HG03571 (cell line): Measurements from ENCODE around the gene PTK7.
"Not testable (repeated sequence)": the region's sequence is repeated elsewhere in the genome, so short reads cannot be mapped to it uniquely, and the experiment has no call there.

Experiments used
- ATAC-seq: cut with Tn5 transposase; IDR thresholded peaks from one replicate; pipeline ENCODE4 v1.9.1; 2021; ENCODE audit not compliant: unreplicated experiment

Gene PTK7

GRCh38 chr6:43113431-43114260 is 37.5 kb downstream of the PTK7 start:
- no peak for ATAC-seq

GRCh38 chr6:43115365-43115764 is 39.3 kb downstream of the PTK7 start:
- ATAC-seq: no peak

- not testable (repeated sequence) for ATAC-seq
Measured at GRCh38 chr6:43117466-43117865, 41.4 kb downstream of the PTK7 start.

GRCh38 chr6:43119482-43119881 is 43.4 kb downstream of the PTK7 start:
- no peak for ATAC-seq

GRCh38 chr6:43120101-43120763 is 44.1 kb downstream of the PTK7 start:
- no peak for ATAC-seq

GRCh38 chr6:43120944-43121913 is 45.1 kb downstream of the PTK7 start:
- ATAC-seq: no peak

- ATAC-seq: no peak
Measured at GRCh38 chr6:43122146-43122545, 46.0 kb downstream of the PTK7 start.

- ATAC-seq: no peak
Measured at GRCh38 chr6:43123461-43124314, 47.6 kb downstream of the PTK7 start.

GRCh38 chr6:43124481-43124880 is 48.4 kb downstream of the PTK7 start:
- no peak for ATAC-seq

- ATAC-seq: no peak
Measured at GRCh38 chr6:43125119-43125518, 49.0 kb downstream of the PTK7 start.

GRCh38 chr6:43125555-43125954 is 49.4 kb downstream of the PTK7 start:
- no peak for ATAC-seq

GRCh38 chr6:43127180-43127579 is 51.1 kb downstream of the PTK7 start:
- ATAC-seq: no peak

- ATAC-seq: no peak
Measured at GRCh38 chr6:43127877-43128276, 51.8 kb downstream of the PTK7 start.

- ATAC-seq: no peak
Measured at GRCh38 chr6:43128926-43129325, 52.8 kb downstream of the PTK7 start.

GRCh38 chr6:43129434-43130194 is 53.5 kb downstream of the PTK7 start:
- ATAC-seq: no peak

GRCh38 chr6:43130429-43130828 is 54.3 kb downstream of the PTK7 start:
- ATAC-seq: no peak

GRCh38 chr6:43131379-43131778 is 55.3 kb downstream of the PTK7 start:
- ATAC-seq: not testable (repeated sequence)

- no peak for ATAC-seq
Measured at GRCh38 chr6:43138267-43138666, 62.2 kb downstream of the PTK7 start.

GRCh38 chr6:43139973-43140372 is 63.9 kb downstream of the PTK7 start:
- not testable (repeated sequence) for ATAC-seq

- no peak for ATAC-seq
Measured at GRCh38 chr6:43141644-43142043, 65.5 kb downstream of the PTK7 start.
